BLaER1 (cell line): ENCODE measurements around the gene UNC5B.

ENCODE experiments used
- H3K27ac ChIP-seq: shearing (Covaris generic); formaldehyde crosslinking; 2 replicates; pipeline ENCODE4 v1.8.1; 2022
- H3K27me3 ChIP-seq: shearing (Covaris generic); formaldehyde crosslinking; 2 replicates; pipeline ENCODE4 v1.8.1; 2022
- H3K36me3 ChIP-seq: shearing (Covaris generic); formaldehyde crosslinking; 2 replicates; pipeline ENCODE4 v1.8.1; 2022
- H3K4me1 ChIP-seq: shearing (Covaris generic); formaldehyde crosslinking; 2 replicates; pipeline ENCODE4 v1.8.1; 2022
- H3K4me2 ChIP-seq: shearing (Covaris generic); formaldehyde crosslinking; 2 replicates; pipeline ENCODE4 v1.8.1; 2022
- H3K4me3 ChIP-seq: shearing (Covaris generic); formaldehyde crosslinking; 2 replicates; pipeline ENCODE4 v1.8.1; 2022
- H3K9ac ChIP-seq: shearing (Covaris generic); formaldehyde crosslinking; 2 replicates; pipeline ENCODE4 v1.8.1; 2022
- H3K9me3 ChIP-seq: shearing (Covaris generic); formaldehyde crosslinking; 2 replicates; pipeline ENCODE4 v1.8.1; 2022
- H4K20me1 ChIP-seq: shearing (Covaris generic); formaldehyde crosslinking; 2 replicates; pipeline ENCODE4 v1.8.1; 2022
- Cebpa-rat ChIP-seq: shearing (Covaris generic); IDR thresholded peaks from 2 replicates; pipeline ENCODE4 v1.8.1; 2022

UNC5B gene

GRCh38 chr10:71300555-71301370 lies 88.4 kb downstream of the UNC5B start:
- no peaks in the 10 kb centered on the region for H3K9me3 ChIP-seq
- no peaks in the 10 kb centered on the region for H3K36me3 ChIP-seq
- no peak overlapping the region for H3K4me3 ChIP-seq
- H3K27ac ChIP-seq = peak overlapping the region; percentile 33
- H3K9ac ChIP-seq = no peak overlapping the region
- peaks cover 51% of the 10 kb centered on the region for H3K4me1 ChIP-seq
- no peaks in the 10 kb centered on the region for H3K27me3 ChIP-seq
- peak overlapping the region; percentile 90; the same call in 1 of the 2 replicates for H3K4me2 ChIP-seq
- H4K20me1 ChIP-seq = no peaks in the 10 kb centered on the region
- no peak for TF ChIP-seq Cebpa-rat

GRCh38 chr10:71301371-71301916 lies 89.1 kb downstream of the UNC5B start:
- no peaks in the 10 kb centered on the region for H3K36me3 ChIP-seq
- H3K27me3 ChIP-seq = no peaks in the 10 kb centered on the region
- no peak overlapping the region for H3K9ac ChIP-seq
- no peaks in the 10 kb centered on the region for H4K20me1 ChIP-seq
- H3K4me2 ChIP-seq = no peak overlapping the region
- H3K4me3 ChIP-seq = no peak overlapping the region
- H3K9me3 ChIP-seq = no peaks in the 10 kb centered on the region
- H3K27ac ChIP-seq = peak overlapping the region; percentile 33; the same call in 1 of the 2 replicates
- TF ChIP-seq Cebpa-rat = no peak
- H3K4me1 ChIP-seq = peaks cover 51% of the 10 kb centered on the region

GRCh38 chr10:71302451-71302850 lies 90.1 kb downstream of the UNC5B start:
- Histone ChIP-seq H3K4me2 (no peak overlapping the region), H3K4me1 (peaks cover 49% of the 10 kb centered on the region), H3K27me3 (no peaks in the 10 kb centered on the region), H4K20me1 (no peaks in the 10 kb centered on the region), H3K9me3 (no peaks in the 10 kb centered on the region), H3K9ac (no peak overlapping the region), H3K36me3 (no peaks in the 10 kb centered on the region), H3K27ac (no peak overlapping the region), H3K4me3 (no peak overlapping the region)
- TF ChIP-seq Cebpa-rat = no peak

- Histone ChIP-seq H3K27ac (no peak overlapping the region), H3K4me2 (no peak overlapping the region), H3K4me1 (peaks cover 43% of the 10 kb centered on the region), H3K27me3 (no peaks in the 10 kb centered on the region), H3K36me3 (no peaks in the 10 kb centered on the region), H3K9ac (no peak overlapping the region), H3K4me3 (no peak overlapping the region), H4K20me1 (no peaks in the 10 kb centered on the region), H3K9me3 (no peaks in the 10 kb centered on the region)
- TF ChIP-seq Cebpa-rat = no peak
These were observed 90.7 kb downstream of the UNC5B start for GRCh38 chr10:71302874-71303568.

- Histone ChIP-seq H3K9me3 (no peaks in the 10 kb centered on the region), H3K36me3 (no peaks in the 10 kb centered on the region), H3K9ac (no peak overlapping the region), H3K4me1 (peaks cover 38% of the 10 kb centered on the region), H3K27me3 (no peaks in the 10 kb centered on the region), H3K4me2 (no peak overlapping the region), H4K20me1 (no peaks in the 10 kb centered on the region), H3K4me3 (no peak overlapping the region), H3K27ac (no peak overlapping the region)
- TF ChIP-seq Cebpa-rat = no peak
These were observed 91.2 kb downstream of the UNC5B start for GRCh38 chr10:71303569-71303907.

GRCh38 chr10:71304914-71305313 lies 92.5 kb downstream of the UNC5B start:
- Histone ChIP-seq H3K4me2 (no peak overlapping the region), H4K20me1 (no peaks in the 10 kb centered on the region), H3K36me3 (no peaks in the 10 kb centered on the region), H3K4me3 (no peak overlapping the region), H3K27me3 (no peaks in the 10 kb centered on the region), H3K9ac (no peak overlapping the region), H3K9me3 (no peaks in the 10 kb centered on the region), H3K4me1 (peaks cover 24% of the 10 kb centered on the region), H3K27ac (no peak overlapping the region)
- TF ChIP-seq Cebpa-rat = no peak

GRCh38 chr10:71306979-71307378 lies 94.6 kb downstream of the UNC5B start:
- H3K9ac ChIP-seq = no peak overlapping the region
- no peaks in the 10 kb centered on the region for H3K27me3 ChIP-seq
- no peak overlapping the region for H3K27ac ChIP-seq
- no peak for TF ChIP-seq Cebpa-rat
- no peak overlapping the region for H3K4me3 ChIP-seq
- no peaks in the 10 kb centered on the region for H3K9me3 ChIP-seq
- H3K36me3 ChIP-seq = no peaks in the 10 kb centered on the region
- H3K4me2 ChIP-seq = no peak overlapping the region
- peaks cover 15% of the 10 kb centered on the region for H3K4me1 ChIP-seq
- no peaks in the 10 kb centered on the region for H4K20me1 ChIP-seq

GRCh38 chr10:71307469-71308085 lies 95.2 kb downstream of the UNC5B start:
- no peak overlapping the region for H3K27ac ChIP-seq
- no peaks in the 10 kb centered on the region for H4K20me1 ChIP-seq
- H3K9ac ChIP-seq = no peak overlapping the region
- no peak overlapping the region for H3K4me3 ChIP-seq
- H3K4me1 ChIP-seq = peaks cover 12% of the 10 kb centered on the region
- no peaks in the 10 kb centered on the region for H3K9me3 ChIP-seq
- TF ChIP-seq Cebpa-rat = no peak
- H3K27me3 ChIP-seq = no peaks in the 10 kb centered on the region
- H3K36me3 ChIP-seq = no peaks in the 10 kb centered on the region
- no peak overlapping the region for H3K4me2 ChIP-seq

GRCh38 chr10:71308244-71308643 lies 95.9 kb downstream of the UNC5B start:
- no peak overlapping the region for H3K4me3 ChIP-seq
- no peaks in the 10 kb centered on the region for H4K20me1 ChIP-seq
- no peak overlapping the region for H3K4me2 ChIP-seq
- no peaks in the 10 kb centered on the region for H3K36me3 ChIP-seq
- no peaks in the 10 kb centered on the region for H3K9me3 ChIP-seq
- H3K4me1 ChIP-seq = peaks cover 6% of the 10 kb centered on the region
- no peak for TF ChIP-seq Cebpa-rat
- H3K27me3 ChIP-seq = no peaks in the 10 kb centered on the region
- H3K27ac ChIP-seq = no peak overlapping the region
- H3K9ac ChIP-seq = no peak overlapping the region

- Histone ChIP-seq H3K4me3 (no peak overlapping the region), H3K36me3 (no peaks in the 10 kb centered on the region), H3K4me1 (no peaks in the 10 kb centered on the region), H4K20me1 (no peaks in the 10 kb centered on the region), H3K4me2 (no peak overlapping the region), H3K9me3 (no peaks in the 10 kb centered on the region), H3K9ac (no peak overlapping the region), H3K27me3 (no peaks in the 10 kb centered on the region), H3K27ac (no peak overlapping the region)
- no peak for TF ChIP-seq Cebpa-rat
These were observed 96.6 kb downstream of the UNC5B start for GRCh38 chr10:71308985-71309384.
